G401.6 (cell line): ENCODE measurements around the gene RAPGEF5.

Experiments used
- FAIRE-seq: peaks from 2 replicates; lab custom pipeline; 2012; peaks lifted over from hg19 to GRCh38; lab: Jason Lieb, UNC

The RAPGEF5 gene

GRCh38 chr7:22346383-22347107, 10.4 kb downstream of the RAPGEF5 start:
- FAIRE-seq = no peak

- FAIRE-seq = no peak
Observed at GRCh38 chr7:22344655-22345054, 12.3 kb downstream of the RAPGEF5 start.

- FAIRE-seq = no peak
Observed at GRCh38 chr7:22343612-22344011, 13.3 kb downstream of the RAPGEF5 start.

DNA sequence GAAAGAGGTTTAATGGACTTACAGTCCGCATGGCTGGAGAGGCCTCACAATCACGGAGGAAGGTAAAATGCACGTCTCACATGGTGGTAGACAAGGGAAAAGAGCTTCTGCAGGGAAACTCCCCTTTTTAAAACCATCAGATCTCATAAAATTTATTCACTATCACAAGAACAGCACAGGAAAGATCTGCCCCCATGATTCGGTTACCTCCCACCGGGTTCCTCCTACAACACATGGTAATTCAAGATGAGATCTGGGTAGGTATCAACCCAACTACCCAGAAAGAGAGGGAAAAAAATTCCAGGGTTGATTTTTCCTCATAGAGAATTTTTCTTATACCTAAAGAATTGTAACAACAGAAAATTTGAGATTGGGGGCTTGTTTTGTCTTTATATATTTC, 13.9 kb downstream of the RAPGEF5 start:
- FAIRE-seq = no peak

GRCh38 chr7:22339725-22340390, 17.1 kb downstream of the RAPGEF5 start:
- FAIRE-seq = no peak

- FAIRE-seq = no peak
Observed at GRCh38 chr7:22338877-22339276, 18.1 kb downstream of the RAPGEF5 start.

- no peak for FAIRE-seq
Observed at GRCh38 chr7:22338411-22338810, 18.5 kb downstream of the RAPGEF5 start.

DNA sequence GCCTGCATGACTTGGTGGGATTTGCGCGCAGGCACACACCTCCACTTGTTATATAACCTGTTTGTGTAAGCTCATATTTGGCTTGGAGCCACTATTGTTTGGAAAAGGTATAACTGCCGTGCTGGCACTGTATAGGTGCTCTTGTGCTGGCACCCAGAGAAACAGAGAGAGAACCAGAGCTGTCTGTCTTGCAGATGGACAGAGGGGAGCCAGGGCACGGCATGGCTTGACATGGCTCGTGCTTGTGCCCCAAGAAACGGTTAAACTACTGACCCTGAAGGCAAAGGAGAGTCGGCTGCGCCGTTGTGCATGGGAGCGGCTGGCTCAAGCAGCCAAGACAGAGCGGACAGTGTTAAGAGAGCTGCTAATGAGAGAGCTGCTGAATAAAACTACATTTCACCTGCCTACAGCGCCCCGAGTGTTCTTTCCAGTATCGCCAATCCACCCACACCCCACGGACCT, 23.2 kb downstream of the RAPGEF5 start:
- FAIRE-seq = no peak

- no peak for FAIRE-seq
Observed at GRCh38 chr7:22332461-22332870, 24.5 kb downstream of the RAPGEF5 start.

- FAIRE-seq = no peak
Observed at GRCh38 chr7:22331704-22332103, 25.2 kb downstream of the RAPGEF5 start.

- no peak for FAIRE-seq
Observed at GRCh38 chr7:22330903-22331302, 26.1 kb downstream of the RAPGEF5 start.

GRCh38 chr7:22329816-22330524, 27.0 kb downstream of the RAPGEF5 start:
- no peak for FAIRE-seq

DNA sequence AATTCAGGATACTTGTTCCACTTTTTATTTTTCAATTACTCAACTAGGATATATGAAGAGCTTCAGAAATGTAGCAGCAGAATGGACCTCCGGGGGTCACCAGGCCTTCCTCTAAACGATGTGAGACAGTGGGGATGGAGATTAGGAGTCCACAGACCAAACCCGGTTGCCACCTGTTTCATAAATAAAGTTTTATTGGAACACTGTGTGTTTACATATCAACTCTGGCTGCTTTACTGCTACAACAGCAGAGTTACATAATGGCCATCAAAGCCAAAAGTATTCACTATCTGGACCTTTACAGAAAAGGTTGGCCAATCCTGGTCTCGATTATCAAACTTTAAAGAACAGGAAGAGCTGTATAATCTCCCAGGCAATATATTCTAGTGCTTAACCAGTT, 30.8 kb downstream of the RAPGEF5 start:
- FAIRE-seq = no peak

DNA sequence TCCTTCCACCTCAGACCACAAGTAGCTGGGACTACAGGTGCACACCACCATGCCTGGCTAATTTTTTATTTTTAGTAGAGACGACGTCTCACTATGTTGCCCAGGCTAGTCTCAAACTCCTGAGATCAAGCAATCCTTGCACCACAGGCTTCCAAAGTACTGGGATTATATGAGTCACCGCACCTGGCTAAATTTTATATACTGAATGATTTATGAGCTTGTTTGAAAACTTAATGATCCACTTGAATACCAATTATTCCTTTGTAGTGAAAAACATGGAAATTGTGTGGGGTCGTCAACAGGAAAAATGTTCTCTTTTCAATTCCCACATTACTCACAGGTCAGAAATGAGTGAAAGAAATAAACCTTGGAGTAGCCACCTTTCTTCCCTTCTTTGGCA, 31.3 kb downstream of the RAPGEF5 start:
- FAIRE-seq = no peak

DNA sequence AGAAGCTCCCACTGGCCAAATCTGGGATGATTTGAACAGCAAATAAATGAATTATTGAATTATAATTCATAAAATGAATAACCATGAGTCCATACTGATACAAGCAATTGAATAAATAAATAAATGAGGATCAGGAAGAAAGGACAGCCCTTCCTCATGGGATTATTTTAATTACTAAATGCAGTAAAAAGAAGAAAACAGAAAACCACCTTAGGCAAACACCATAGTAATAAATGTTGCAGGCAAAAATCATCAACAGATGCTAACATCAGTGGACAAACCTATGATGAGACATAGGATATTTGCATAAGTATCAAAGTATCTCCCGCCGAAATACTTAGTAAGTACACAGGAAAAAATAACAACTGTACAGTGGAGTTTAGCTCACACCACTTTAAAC, 33.2 kb downstream of the RAPGEF5 start:
- no peak for FAIRE-seq

- FAIRE-seq = no peak
Observed at GRCh38 chr7:22320416-22320815, 36.5 kb downstream of the RAPGEF5 start.

GRCh38 chr7:22319424-22320403, 37.2 kb downstream of the RAPGEF5 start:
- no peak for FAIRE-seq

DNA sequence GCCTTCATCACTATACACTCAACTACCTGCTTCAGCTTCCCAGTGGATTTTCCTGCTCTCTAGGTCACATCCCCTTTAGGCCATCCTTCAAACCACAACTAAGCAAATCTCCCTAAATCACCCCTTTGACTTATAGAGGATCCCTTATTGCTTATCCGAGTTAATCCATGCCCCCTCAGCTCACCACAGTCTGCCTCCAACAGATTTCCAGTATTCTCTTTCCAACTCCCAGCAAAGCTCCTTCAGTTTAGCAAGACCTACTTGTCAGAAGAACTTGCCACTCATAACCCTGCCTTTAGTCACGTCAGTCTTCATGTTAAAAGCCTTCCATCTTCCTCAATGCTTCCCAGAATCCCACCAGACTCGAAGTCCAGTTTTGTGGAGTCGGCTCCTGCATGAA, 38.6 kb downstream of the RAPGEF5 start:
- FAIRE-seq = no peak

DNA sequence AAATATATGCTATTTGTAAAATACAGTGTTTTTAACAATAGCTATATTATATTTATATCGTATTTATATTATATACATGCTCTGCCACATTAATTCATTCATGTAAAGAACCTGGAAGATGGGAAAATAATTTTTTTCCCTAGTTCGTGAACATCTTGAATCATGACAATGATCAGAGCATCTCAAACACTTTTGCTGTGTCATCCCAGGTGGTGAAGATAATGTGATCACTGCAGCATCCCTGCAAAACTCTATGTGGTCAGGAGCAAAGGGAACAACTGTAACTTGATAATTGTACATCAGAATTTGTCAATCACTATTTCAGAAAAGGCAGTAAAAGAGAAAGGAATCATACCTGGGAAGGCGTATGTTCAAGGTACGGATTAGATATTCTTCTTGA, 39.3 kb downstream of the RAPGEF5 start:
- no peak for FAIRE-seq

DNA sequence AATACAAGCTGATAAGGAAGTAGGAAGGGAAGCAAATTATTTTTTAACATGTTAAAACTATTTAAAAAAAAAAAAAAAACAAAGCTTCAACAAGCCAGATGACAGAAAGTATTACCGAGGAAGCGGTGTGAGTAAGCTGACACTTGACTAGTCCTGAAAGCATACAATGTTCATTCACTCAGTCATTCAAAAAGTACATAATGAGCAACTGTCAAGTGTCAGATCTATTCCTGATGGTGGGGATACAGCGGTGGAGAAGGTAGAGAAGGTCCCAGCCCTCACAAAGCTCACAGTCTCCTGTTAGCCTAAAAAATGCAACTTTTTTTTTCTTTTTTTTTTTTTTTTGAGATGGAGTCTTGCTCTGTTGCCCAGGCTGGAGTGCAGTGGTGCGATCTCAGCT, 40.0 kb downstream of the RAPGEF5 start:
- FAIRE-seq = no peak

- no peak for FAIRE-seq
Observed at GRCh38 chr7:22307816-22308215, 49.1 kb downstream of the RAPGEF5 start.

GRCh38 chr7:22305706-22306105, 51.2 kb downstream of the RAPGEF5 start:
- no peak for FAIRE-seq
